Measurements from ENCODE around the gene KCNK15.

KCNK15 gene

GRCh38 chr20:44745598-44746366, at the start of gene KCNK15:
TSS of gene KCNK15 (plus strand) at chr20:44745865. CDS start at chr20:44745911, 46 bp downstream.
- peak; percentile 35 for DNase-seq

GRCh38 chr20:44696315-44696714, 49.4 kb upstream of the KCNK15 start:
- DNase-seq = no peak

GRCh38 chr20:44697041-44697440, 48.6 kb upstream of the KCNK15 start:
- peak; percentile 41 for DNase-seq

- DNase-seq = no peak
Observed at GRCh38 chr20:44698351-44698750, 47.3 kb upstream of the KCNK15 start.

- no peak for DNase-seq
Observed at GRCh38 chr20:44700306-44700705, 45.4 kb upstream of the KCNK15 start.

- DNase-seq = no peak
Observed at GRCh38 chr20:44701118-44701857, 44.4 kb upstream of the KCNK15 start.

- no peak for DNase-seq
Observed at GRCh38 chr20:44701858-44702256, 43.8 kb upstream of the KCNK15 start.

- peak; percentile 40 for DNase-seq
Observed at GRCh38 chr20:44702776-44703175, 42.9 kb upstream of the KCNK15 start.

- no peak for DNase-seq
Observed at GRCh38 chr20:44703183-44703925, 42.3 kb upstream of the KCNK15 start.

- no peak for DNase-seq
Observed at GRCh38 chr20:44703956-44704488, 41.6 kb upstream of the KCNK15 start.

- no peak for DNase-seq
Observed at GRCh38 chr20:44704551-44704971, 41.1 kb upstream of the KCNK15 start.

- no peak for DNase-seq
Observed at GRCh38 chr20:44705364-44706094, 40.1 kb upstream of the KCNK15 start.

GRCh38 chr20:44706301-44707017, 39.2 kb upstream of the KCNK15 start:
- no peak for DNase-seq

GRCh38 chr20:44707018-44707579, 38.6 kb upstream of the KCNK15 start:
- DNase-seq = no peak

- DNase-seq = no peak
Observed at GRCh38 chr20:44709380-44709779, 36.3 kb upstream of the KCNK15 start.

- DNase-seq = no peak
Observed at GRCh38 chr20:44709797-44710196, 35.9 kb upstream of the KCNK15 start.

- no peak for DNase-seq
Observed at GRCh38 chr20:44711237-44711636, 34.4 kb upstream of the KCNK15 start.

GRCh38 chr20:44714102-44714700, 31.5 kb upstream of the KCNK15 start:
- DNase-seq = no peak

- DNase-seq = peak; percentile 30
Observed at GRCh38 chr20:44714701-44715498, 30.8 kb upstream of the KCNK15 start, which contains the start of gene CCN5. TSS of gene CCN5 (plus strand) at chr20:44715369. CDS start at chr20:44715391, 22 bp downstream.
